ENCODE results near the gene IKBKG.

- TF ChIP-seq CTCF (conservative IDR thresholded peaks at IDR 0.05; ENCODE audit: low read length) (no peak), EZH2phosphoT487 (IDR thresholded peaks at IDR 0.05; ENCODE audit: borderline replicate concordance, low read depth, low read length) (no peak)
Observed at GRCh38 chrX:154509455-154509854, 38.0 kb upstream of the IKBKG start.

Data from OCI-LY7 (cell line).